COR-L47 (cell line): Measurements from ENCODE around the gene MZT2B.
A peak's percentile ranks its signal among the peaks of the same experiment; 100 is the strongest.
"Not testable (repeated sequence)": the region's sequence is repeated elsewhere in the genome, so short reads cannot be mapped to it uniquely, and the experiment has no call there.

Source experiments
- DNase-seq: peaks from one replicate; lab custom pipeline; 2025; lab: John Stamatoyannopoulos, UW

MZT2B gene

GRCh38 chr2:130181880-130182682 is at the start of gene MZT2B:
Gene MZT2B (plus strand): TSS chr2:130182262. CDS start chr2:130182283, 21 bp downstream.
- peak; percentile 87 for DNase-seq

- no peak for DNase-seq
These were observed 46.1 kb upstream of the MZT2B start for GRCh38 chr2:130135692-130136541.

DNA sequence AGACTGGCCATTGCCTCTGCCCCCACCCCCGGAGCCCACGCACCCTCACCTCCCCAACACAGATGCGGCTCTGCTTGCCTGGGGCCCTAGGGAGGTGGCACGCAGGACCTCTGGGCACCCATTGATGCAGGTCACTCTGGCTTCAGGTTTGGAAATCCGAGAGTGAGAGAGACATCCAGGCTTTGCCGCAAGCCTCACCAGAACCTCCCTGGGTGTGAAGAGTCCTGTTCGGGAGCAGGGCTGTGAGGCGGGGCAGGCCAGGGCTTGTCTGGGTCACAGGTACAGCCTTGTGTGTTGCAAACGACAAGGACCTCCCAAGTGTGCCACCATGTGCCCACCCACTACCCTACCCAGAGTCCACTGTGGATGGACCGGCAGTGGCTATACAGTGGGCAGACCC is 45.5 kb upstream of the MZT2B start:
- not testable (repeated sequence) for DNase-seq

GRCh38 chr2:130137118-130137517 is 44.9 kb upstream of the MZT2B start:
- DNase-seq: not testable (repeated sequence)

GRCh38 chr2:130138326-130138725 is 43.7 kb upstream of the MZT2B start:
- DNase-seq: not testable (repeated sequence)

DNA sequence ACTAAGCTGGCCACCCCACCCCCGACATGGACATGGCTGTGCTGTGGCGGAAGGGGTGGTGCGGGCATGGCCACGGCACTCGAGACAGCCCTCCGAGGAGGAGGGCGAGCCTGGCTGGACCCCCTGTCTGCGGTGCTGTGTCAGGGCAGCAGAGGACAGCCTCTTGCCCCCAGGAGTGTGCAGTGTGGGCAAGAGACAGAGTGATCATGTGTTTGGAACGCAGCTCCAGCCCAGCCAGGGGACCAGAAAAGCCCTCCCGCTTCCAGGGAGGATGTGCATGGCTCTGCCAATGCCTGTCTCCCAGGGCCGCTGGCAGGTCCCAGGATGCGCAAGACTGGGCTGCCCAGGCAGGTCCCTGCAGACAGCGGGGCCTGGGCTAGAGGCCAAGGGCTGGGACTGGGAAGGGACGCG is 43.2 kb upstream of the MZT2B start:
- DNase-seq: not testable (repeated sequence)

GRCh38 chr2:130139331-130140280 is 42.5 kb upstream of the MZT2B start:
- not testable (repeated sequence) for DNase-seq

DNA sequence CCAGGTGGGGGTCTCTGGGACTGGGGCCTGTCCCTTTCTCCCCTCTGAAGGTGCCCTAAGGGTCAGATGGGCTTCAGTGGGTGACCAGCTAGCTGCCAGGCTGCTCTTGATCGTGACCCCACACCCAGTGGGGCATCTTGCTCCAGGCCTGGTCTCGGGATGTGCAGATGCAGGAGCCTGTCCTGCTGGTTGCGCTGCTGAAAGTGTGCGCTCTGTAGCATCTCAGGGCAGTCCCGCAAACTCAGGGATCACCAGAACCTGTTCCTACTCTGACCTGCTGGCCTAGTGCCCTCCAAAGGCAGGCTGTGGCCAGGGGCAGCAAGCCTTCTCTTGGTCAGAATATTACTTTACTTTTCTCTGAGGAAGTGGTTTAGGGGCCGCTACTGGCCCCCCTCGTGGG is 41.5 kb upstream of the MZT2B start:
- DNase-seq: not testable (repeated sequence)

DNA sequence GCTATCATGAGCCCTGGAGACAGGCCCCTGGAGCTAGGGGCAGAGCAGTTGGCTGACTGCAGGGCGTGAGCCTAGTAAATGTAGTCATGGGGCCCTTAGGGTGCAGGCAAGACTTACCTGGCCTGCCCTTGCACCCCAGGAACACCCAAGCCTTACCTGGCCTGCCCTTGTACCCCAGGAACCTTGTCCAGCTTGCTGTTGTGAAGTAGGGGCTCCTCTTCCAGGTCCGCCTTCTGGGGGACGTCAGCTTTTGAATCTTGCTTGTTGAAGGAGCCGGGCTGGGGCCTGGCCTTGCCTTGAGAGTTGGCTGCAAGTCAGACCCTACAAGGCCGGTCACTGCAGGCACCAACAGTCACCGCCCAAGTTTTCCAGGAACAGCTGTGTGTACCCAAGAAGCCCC is 41.1 kb upstream of the MZT2B start:
- DNase-seq: not testable (repeated sequence)

- DNase-seq: not testable (repeated sequence)
These were observed 40.3 kb upstream of the MZT2B start for GRCh38 chr2:130141645-130142370.

GRCh38 chr2:130142396-130143265 is 39.4 kb upstream of the MZT2B start:
- not testable (repeated sequence) for DNase-seq

DNA sequence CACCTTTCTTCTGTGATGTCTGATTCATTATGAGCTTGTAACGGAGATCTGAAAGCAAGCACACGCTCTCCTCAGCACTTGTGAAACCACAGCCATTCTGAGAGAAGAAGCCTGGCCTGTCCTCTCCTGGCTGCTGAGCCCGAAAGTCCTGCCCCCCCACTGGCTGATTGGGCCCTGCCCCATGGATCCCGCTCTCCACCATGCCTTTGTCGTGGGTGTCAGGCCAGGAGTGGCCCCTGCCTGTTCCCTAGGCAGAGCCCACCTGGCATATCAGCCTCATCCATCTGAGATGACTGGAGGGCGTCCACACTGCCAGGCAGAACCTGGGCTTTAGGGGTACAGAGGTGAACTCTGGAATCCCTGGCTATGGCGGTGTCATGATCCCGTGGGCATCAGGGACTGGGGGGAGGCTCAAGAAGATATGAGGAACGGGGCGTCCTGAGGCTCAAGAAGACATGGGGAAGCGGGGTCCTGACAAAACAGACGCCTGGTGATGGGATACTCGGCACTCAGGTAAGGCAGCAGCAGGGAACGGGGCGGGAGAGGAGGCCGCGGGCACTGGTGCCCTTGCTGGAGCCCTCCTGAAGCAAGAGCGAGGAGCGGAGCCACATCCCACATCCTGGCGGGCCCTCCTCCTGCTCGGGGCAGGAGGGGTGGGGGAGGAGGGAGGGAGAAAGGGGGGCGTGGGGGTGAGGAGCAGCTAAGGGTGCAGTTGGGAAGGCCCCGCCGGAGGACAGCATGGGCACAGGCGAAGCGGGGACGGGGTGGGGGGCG is 38.6 kb upstream of the MZT2B start:
- DNase-seq: not testable (repeated sequence)

GRCh38 chr2:130145006-130145414 is 37.1 kb upstream of the MZT2B start, which contains the start of gene CCDC74B:
Gene CCDC74B (minus strand): TSS chr2:130145112. CDS start chr2:130144996, 116 bp downstream.
- DNase-seq: peak; percentile 64

GRCh38 chr2:130148515-130148914 is 33.5 kb upstream of the MZT2B start:
- DNase-seq: not testable (repeated sequence)

DNA sequence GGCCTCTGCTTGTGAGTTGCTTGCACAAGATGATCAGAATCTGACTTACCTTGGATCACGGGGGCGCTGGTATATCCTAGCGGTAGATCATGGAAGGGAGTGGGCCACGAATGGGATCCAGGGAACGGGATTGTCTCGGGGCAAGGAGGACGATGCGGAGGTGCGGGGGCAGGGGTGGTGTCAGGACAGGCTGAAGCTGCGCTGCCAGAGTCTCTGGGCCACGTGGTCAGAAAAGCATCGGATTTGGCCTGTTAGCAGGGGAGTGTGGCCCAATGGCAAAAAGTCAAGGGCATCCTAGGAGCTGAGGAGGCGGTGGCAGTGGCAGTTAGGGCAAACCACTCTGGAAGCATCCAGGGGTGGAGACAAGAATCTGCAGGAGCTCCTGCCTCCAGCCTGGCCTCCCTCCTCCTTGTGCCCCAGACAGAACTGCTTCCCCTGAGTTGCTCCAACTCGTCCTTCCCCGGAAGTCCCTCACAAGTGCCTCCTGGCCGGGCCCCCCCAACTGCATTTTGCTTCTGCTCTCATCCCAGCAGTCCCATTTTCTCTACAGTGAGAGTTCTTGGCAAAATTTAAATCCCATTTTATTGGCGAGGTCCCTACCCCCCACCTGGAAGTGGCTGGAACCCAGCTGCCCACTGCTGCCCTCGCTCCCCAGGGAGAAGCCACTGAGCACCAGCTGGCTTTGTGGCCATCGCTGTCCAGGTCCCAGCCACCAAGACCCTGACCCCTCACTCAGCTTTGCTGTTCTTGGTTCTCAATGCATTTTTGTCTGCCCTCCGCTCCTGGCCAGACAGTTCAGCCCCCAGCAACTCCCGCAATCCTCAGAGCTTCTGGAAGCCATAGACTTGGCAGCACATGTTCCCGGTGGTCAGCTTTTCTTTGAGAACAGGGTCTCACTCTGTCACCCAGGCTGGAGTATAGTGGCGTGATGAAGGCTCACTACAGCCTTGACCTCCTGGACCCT is 31.6 kb upstream of the MZT2B start:
- no peak for DNase-seq

DNA sequence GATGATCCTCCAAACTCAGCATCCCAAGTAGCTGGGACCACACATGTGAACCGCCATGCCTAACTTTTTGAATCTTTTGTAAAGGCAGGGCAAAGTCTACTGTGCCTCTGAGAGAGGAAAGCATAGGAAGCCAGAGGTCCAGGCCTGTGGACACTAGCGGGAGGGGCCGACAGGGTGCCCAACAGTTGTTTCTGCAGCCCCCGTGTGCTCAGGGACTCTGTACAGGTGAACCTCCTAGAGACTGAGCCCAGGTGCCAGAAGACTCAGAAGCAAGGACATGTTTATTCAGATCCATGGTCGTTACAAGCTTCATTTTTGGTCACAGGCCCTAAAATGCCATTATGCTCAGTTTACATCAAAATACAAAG is 30.9 kb upstream of the MZT2B start:
- not testable (repeated sequence) for DNase-seq

DNA sequence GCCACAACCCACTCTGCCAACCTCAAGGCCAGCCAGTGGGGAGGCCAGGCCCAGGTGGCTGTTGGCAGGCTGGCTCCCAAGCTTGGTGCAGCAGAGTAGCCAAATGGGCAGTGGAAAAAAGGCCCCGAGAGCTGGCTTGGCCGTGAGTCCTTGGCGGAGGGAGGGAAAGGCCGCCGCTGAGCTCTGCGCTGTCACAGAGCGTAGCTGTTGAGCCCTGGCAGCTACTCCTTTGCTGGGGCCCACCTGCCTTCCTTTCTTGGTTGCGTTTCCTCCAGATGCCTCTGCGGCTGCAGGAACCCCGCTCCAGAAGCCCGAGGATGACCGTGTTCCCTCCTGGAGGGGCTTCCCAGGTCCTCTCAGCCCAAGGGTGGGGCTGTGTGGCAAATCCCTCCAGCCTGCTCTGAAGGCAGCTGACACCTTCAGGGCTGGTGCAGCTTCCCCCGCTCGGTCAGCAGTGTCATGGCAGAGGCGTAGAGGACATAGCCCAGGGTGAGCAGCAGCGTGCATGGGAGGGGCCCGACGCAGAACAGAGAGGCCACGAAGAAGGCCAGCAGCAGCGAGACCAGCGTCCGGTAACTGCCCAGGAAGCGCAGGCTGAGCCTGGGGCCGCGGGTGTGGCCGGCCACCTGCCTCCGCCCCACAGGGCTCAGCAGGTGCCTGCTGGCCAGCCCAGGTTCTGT is 29.8 kb upstream of the MZT2B start:
- not testable (repeated sequence) for DNase-seq
